OCI-LY7 (cell line): Measurements from ENCODE around the gene HNRNPAB. TPM values are rescaled to one million over a fixed set of nuclear protein-coding genes. Genes with fewer than 3 reads are reported as not detected.
"Not testable (repeated sequence)": the region's sequence is repeated elsewhere in the genome, so short reads cannot be mapped to it uniquely, and the experiment has no call there.

ENCODE experiments used
- BruUV-seq: library from RNA; stranded (reverse); fragments of 400-500 nt; replicated peaks from 2 replicates; lab custom pipeline; 2021; lab: Mats Ljungman, UMichigan
- CTCF ChIA-PET: fragments of 300-600 bp; sonication (Branson Sonifier 250); formaldehyde crosslinking; loops from one replicate; lab custom pipeline; 2022; ENCODE audit warnings: antibody characterized with exemption; ENCODE audit not compliant: unreplicated experiment; lab: Charles Lee
- POLR2A ChIA-PET: fragments of 300-600 bp; sonication (Branson Sonifier 250); formaldehyde crosslinking; loops from one replicate; lab custom pipeline; 2022; ENCODE audit warnings: antibody characterized with exemption; lab: Charles Lee
- DNase-seq: peaks from one replicate; pipeline ENCODE4 v3.0.0-alpha.2; 2015; ENCODE audit warnings: low spot score
- H2AFZ ChIP-seq: fragments of 200-600 bp; sonication (generic), shearing (Covaris generic); 2 replicates; pipeline ENCODE4 v1.6.1; 2014; ENCODE audit warnings: mild to moderate bottlenecking, antibody characterized with exemption, low read length, moderate library complexity
- H3K27ac ChIP-seq: fragments of 200-600 bp; sonication (generic); 2 replicates; pipeline ENCODE4 v1.5.1; 2014; ENCODE audit warnings: mixed run types, low read depth, mild to moderate bottlenecking, moderate library complexity, low read length, inconsistent platforms; ENCODE audit not compliant: poor library complexity, severe bottlenecking
- H3K36me3 ChIP-seq: fragments of 200-600 bp; sonication (generic); 2 replicates; pipeline ENCODE4 v1.6.1; 2014; ENCODE audit warnings: mild to moderate bottlenecking, antibody characterized with exemption, low read length, moderate library complexity, mixed read lengths; ENCODE audit not compliant: insufficient read depth
- H3K4me1 ChIP-seq: fragments of 200-600 bp; sonication (generic); 2 replicates; pipeline ENCODE4 v1.5.1; 2014; ENCODE audit warnings: mild to moderate bottlenecking, low read length; ENCODE audit not compliant: insufficient read depth, poor library complexity, severe bottlenecking
- H3K4me2 ChIP-seq: fragments of 200-600 bp; sonication (generic); 2 replicates; pipeline ENCODE4 v1.6.1; 2014; ENCODE audit warnings: mild to moderate bottlenecking, low read length
- H3K4me3 ChIP-seq: fragments of 200-600 bp; sonication (generic); 2 replicates; pipeline ENCODE4 v1.5.1; 2014; ENCODE audit warnings: mild to moderate bottlenecking, low read depth, low read length; ENCODE audit not compliant: poor library complexity, severe bottlenecking
- H3K79me2 ChIP-seq: fragments of 200-600 bp; sonication (generic); 2 replicates; pipeline ENCODE4 v1.6.1; 2016; ENCODE audit warnings: low read depth, mild to moderate bottlenecking, low read length, moderate library complexity, mixed read lengths; ENCODE audit not compliant: insufficient read depth
- H3K9me2 ChIP-seq: fragments of 200-600 bp; sonication (generic); 2 replicates; pipeline ENCODE4 v1.6.1; 2016; ENCODE audit warnings: mild to moderate bottlenecking, low read length, mixed read lengths; ENCODE audit not compliant: insufficient read depth
- H3K9me3 ChIP-seq: fragments of 200-600 bp; sonication (generic); 2 replicates; pipeline ENCODE4 v1.6.1; 2014; ENCODE audit warnings: mild to moderate bottlenecking, mixed run types, low read length, mixed read lengths
- H4K20me1 ChIP-seq: fragments of 200-600 bp; sonication (generic); 2 replicates; pipeline ENCODE4 v1.6.1; 2014; ENCODE audit warnings: mild to moderate bottlenecking, antibody characterized with exemption, low read length, moderate library complexity, mixed read lengths; ENCODE audit not compliant: insufficient read depth
- CTCF ChIP-seq: fragments of 200-600 bp; sonication (generic); conservative IDR thresholded peaks from 2 replicates; pipeline ENCODE4 v1.5.1; 2014; ENCODE audit warnings: mild to moderate bottlenecking, antibody characterized with exemption, low read length, moderate library complexity, mixed read lengths
- EZH2phosphoT487 ChIP-seq: fragments of 200-600 bp; sonication (generic); IDR thresholded peaks from 2 replicates; pipeline ENCODE4 v1.6.1; 2018; ENCODE audit warnings: low read depth, borderline replicate concordance, mild to moderate bottlenecking, mixed run types, antibody characterized with exemption, low read length, moderate library complexity, mixed read lengths
- intact Hi-C: fragments of 100-400 bp; cut with micrococcal nuclease; formaldehyde crosslinking; loops from one replicate; pipeline ENCODE4 v1.10.0; 2022; ENCODE audit not compliant: unreplicated experiment
- total RNA-seq, 2 experiments: library from RNA; depleted of rRNA in 1 of 2; stranded (reverse); fragments of >200 nt in 1 of 2; shearing (Covaris generic) in 1 of 2; gene quantifications; 2 replicates each; pipeline ENCODE4 v1.2.3, GENCODE V29; 2014 to 2022

Gene HNRNPAB
- total RNA-seq, 2 experiments from 2014 or later = 146 to 350 TPM

GRCh38 chr5:178227929-178228328 is 23.6 kb downstream of the HNRNPAB start:
- H3K4me1 ChIP-seq = peaks cover 18% of the 10 kb centered on the region
- BruUV-seq = no TSS peak
- no peak overlapping the region for H2AFZ ChIP-seq
- H3K27ac ChIP-seq = no peak overlapping the region
- H3K36me3 ChIP-seq = peaks cover 89% of the 10 kb centered on the region
- H3K79me2 ChIP-seq = peaks cover 29% of the 10 kb centered on the region
- H3K4me2 ChIP-seq = no peak overlapping the region
- no peaks in the 10 kb centered on the region for H3K9me3 ChIP-seq
- peaks cover 9% of the 10 kb centered on the region; the same call in 1 of the 2 replicates for H4K20me1 ChIP-seq
- ChIA-PET CTCF (no interaction called here), POLR2A (interaction anchor here (1.2 kb wide), 1 partner anchor 11 kb away, joined by 4 read pairs; no protein-coding TSS in a partner anchor)
- no peak overlapping the region for H3K4me3 ChIP-seq
- no peak for DNase-seq
- TF ChIP-seq EZH2phosphoT487 = no peak
- TF ChIP-seq CTCF = no peak
- intact Hi-C loops = no loop called here
- no peaks in the 10 kb centered on the region for H3K9me2 ChIP-seq

GRCh38 chr5:178228609-178229008 is 24.3 kb downstream of the HNRNPAB start:
- H3K4me1 ChIP-seq = peaks cover 23% of the 10 kb centered on the region
- no peak for TF ChIP-seq EZH2phosphoT487
- TF ChIP-seq CTCF = no peak
- no peaks in the 10 kb centered on the region for H3K9me3 ChIP-seq
- no peaks in the 10 kb centered on the region for H3K9me2 ChIP-seq
- ChIA-PET CTCF (no interaction called here), POLR2A (interaction anchor here (0.5 to 1.2 kb wide), 3 partner anchors 10 to 1380 kb away, joined by 3 to 5 read pairs (median 4); no protein-coding TSS in a partner anchor)
- H3K4me3 ChIP-seq = no peak overlapping the region
- intact Hi-C loops = no loop called here
- DNase-seq = no peak
- no peak overlapping the region for H3K4me2 ChIP-seq
- no TSS peak for BruUV-seq
- peaks cover 9% of the 10 kb centered on the region; the same call in 1 of the 2 replicates for H4K20me1 ChIP-seq
- no peak overlapping the region for H2AFZ ChIP-seq
- peaks cover 83% of the 10 kb centered on the region for H3K36me3 ChIP-seq
- no peak overlapping the region for H3K27ac ChIP-seq
- peaks cover 29% of the 10 kb centered on the region for H3K79me2 ChIP-seq

GRCh38 chr5:178229111-178229510 is 24.8 kb downstream of the HNRNPAB start:
- H2AFZ ChIP-seq, H3K9me2 ChIP-seq, H3K27ac ChIP-seq, H3K4me3 ChIP-seq, intact Hi-C loops, H3K4me2 ChIP-seq, H3K9me3 ChIP-seq, H4K20me1 ChIP-seq, DNase-seq, BruUV-seq, CTCF ChIA-PET: not testable (repeated sequence)
- POLR2A ChIA-PET = interaction anchor here (0.8 to 1.2 kb wide), 2 partner anchors 10 to 11 kb away, joined by 4 to 5 read pairs; no protein-coding TSS in a partner anchor
- H3K36me3 ChIP-seq = peaks cover 78% of the 10 kb centered on the region
- peaks cover 23% of the 10 kb centered on the region for H3K4me1 ChIP-seq
- peaks cover 29% of the 10 kb centered on the region for H3K79me2 ChIP-seq
